Regular cardiac myocyte (primary cell): ENCODE results near the gene GALR1. TPM values are rescaled to one million over a fixed set of nuclear protein-coding genes. Genes with fewer than 3 reads are reported as not detected.

Experiments
- total RNA-seq: library from RNA; depleted of rRNA; stranded (reverse); fragments of >200 nt; gene quantifications from 2 replicates; pipeline ENCODE4 v1.2.3, GENCODE V29; 2014

GALR1 gene
- not detected in 2 replicates for total RNA-seq

GRCh38 chr18:77249569-77250500 is at the start of gene GALR1:
Gene GALR1 (plus strand): TSS chr18:77249848. CDS start chr18:77250549, 701 bp downstream.

Other genes with a start within 250 kb of the GALR1 start
- gene MBP, start 117.1 kb upstream of the GALR1 start, total RNA-seq = 7.1 and 16.6 TPM in 2 replicates